B cell (primary cell): ENCODE results near the gene PRKCA. TPM values are rescaled to one million over a fixed set of nuclear protein-coding genes. Genes with fewer than 3 reads are reported as not detected.
"Not testable (repeated sequence)": the region's sequence is repeated elsewhere in the genome, so short reads cannot be mapped to it uniquely, and the experiment has no call there.

ENCODE experiments used
- ATAC-seq: fragments of 200-7000 bp; cut with Tn5 transposase; one replicate; pipeline ENCODE4 v1.10.0; 2021; ENCODE audit warnings: low read depth, mild to moderate bottlenecking, moderate number of reproducible peaks, moderate library complexity
- CTCF ChIA-PET: fragments of 350-600 bp; sonication (Branson Sonifier 250); formaldehyde crosslinking; loops from one replicate; lab custom pipeline; 2021; ENCODE audit warnings: antibody characterized with exemption, inconsistent platforms; lab: Charles Lee
- POLR2A ChIA-PET: fragments of 350-600 bp; sonication (Branson Sonifier 250); formaldehyde crosslinking; loops from one replicate; lab custom pipeline; 2021; ENCODE audit warnings: antibody characterized with exemption; lab: Charles Lee
- DNase-seq: peaks from one replicate; pipeline ENCODE4 v3.0.0; 2013
- H2AFZ ChIP-seq: 2 replicates; pipeline ENCODE4 v1.6.1; 2012; ENCODE audit warnings: mild to moderate bottlenecking, low read depth, low read length; ENCODE audit not compliant: insufficient read depth, poor library complexity, severe bottlenecking
- H3K27ac ChIP-seq, 2 donors: 1 replicate in 1 of 2; 2 replicates in 1 of 2; pipeline ENCODE4 v1.5.1; 2012 to 2013; ENCODE audit warnings: low read length in 2 of 2, mild to moderate bottlenecking in 2 of 2, moderate library complexity in 1 of 2
- H3K27me3 ChIP-seq, 4 experiments: fragments of 200-600 bp in 1 of 4; sonication (generic) in 1 of 4; replicated peaks in 1 of 4; 1 replicate in 2 of 4; 2 replicates in 2 of 4; pipeline versions ENCODE4 v1.6.1 to v1.7.0; 2013 to 2016; ENCODE audit warnings: low read length in 3 of 4, mild to moderate bottlenecking in 2 of 4, mixed read lengths in 1 of 4, moderate library complexity in 1 of 4; ENCODE audit not compliant: insufficient read depth in 4 of 4, control insufficient read depth in 3 of 4; ENCODE audit errors: control extremely low read depth in 1 of 4
- H3K36me3 ChIP-seq, 2 experiments: replicated peaks in 1 of 2; 1 replicate in 1 of 2; 2 replicates in 1 of 2; pipeline versions ENCODE4 v1.6.1 to v1.7.1; 2013; ENCODE audit warnings: low read length in 1 of 2; ENCODE audit not compliant: insufficient read depth in 2 of 2, control insufficient read depth in 1 of 2; ENCODE audit errors: control extremely low read depth in 1 of 2, extremely low read depth in 1 of 2
- H3K4me1 ChIP-seq, 2 donors: fragments of 200-600 bp in 1 of 2; sonication (generic) in 1 of 2; 1 replicate in 1 of 2; 2 replicates in 1 of 2; pipeline versions ENCODE4 v1.5.1 to v1.6.1; 2013 to 2017; ENCODE audit warnings: low read length in 2 of 2; ENCODE audit not compliant: control insufficient read depth in 2 of 2, insufficient read depth in 2 of 2
- H3K4me2 ChIP-seq: replicated peaks from 2 replicates; pipeline ENCODE3; 2012; ENCODE audit warnings: mild to moderate bottlenecking, low read depth, low read length; ENCODE audit not compliant: poor library complexity, severe bottlenecking
- H3K4me3 ChIP-seq, 5 experiments: fragments of 200-600 bp in 1 of 5; sonication (generic) in 1 of 5; 1 replicate in 3 of 5; 2 replicates in 2 of 5; pipeline versions ENCODE4 v1.5.1 to v1.7.0; 2011 to 2016; ENCODE audit warnings: low read length in 4 of 5, mild to moderate bottlenecking in 4 of 5, low read depth in 2 of 5, control low read depth in 1 of 5, moderate library complexity in 1 of 5; ENCODE audit not compliant: insufficient read depth in 1 of 5; ENCODE audit errors: control extremely low read depth in 1 of 5, extremely low read depth in 1 of 5
- H3K79me2 ChIP-seq: fragments of 200-600 bp; sonication (generic); one replicate; pipeline ENCODE4 v1.6.0; 2016; ENCODE audit warnings: low read length; ENCODE audit not compliant: control insufficient read depth, insufficient read depth
- H3K9ac ChIP-seq: fragments of 200-600 bp; sonication (generic); 2 replicates; pipeline ENCODE4 v1.6.1; 2017; ENCODE audit warnings: mild to moderate bottlenecking, low read length, moderate library complexity
- H3K9me3 ChIP-seq, 3 donors: one replicate each; pipeline versions ENCODE4 v1.6.1 to v1.7.1; 2013; ENCODE audit warnings: low read length in 2 of 3; ENCODE audit not compliant: control insufficient read depth in 2 of 3, insufficient read depth in 1 of 3; ENCODE audit errors: control extremely low read depth in 1 of 3
- H4K20me1 ChIP-seq: 2 replicates; pipeline ENCODE4 v1.6.0; 2012; ENCODE audit warnings: mild to moderate bottlenecking, low read length; ENCODE audit not compliant: insufficient read depth, control insufficient read depth, poor library complexity, severe bottlenecking
- H3K27ac Mint-ChIP-seq: one replicate; pipeline ENCODE4 v1.8.0; 2021; ENCODE audit warnings: mixed read lengths
- H3K27me3 Mint-ChIP-seq: one replicate; pipeline ENCODE4 v1.8.0; 2021; ENCODE audit warnings: mixed read lengths
- H3K4me1 Mint-ChIP-seq: one replicate; pipeline ENCODE4 v1.8.0; 2021; ENCODE audit warnings: mixed read lengths
- H3K4me3 Mint-ChIP-seq: one replicate; pipeline ENCODE4 v1.8.0; 2021; ENCODE audit warnings: mixed read lengths
- H3K9me3 Mint-ChIP-seq: one replicate; pipeline ENCODE4 v1.8.0; 2022; ENCODE audit warnings: mixed read lengths; ENCODE audit not compliant: insufficient read depth
- EZH2 ChIP-seq: IDR thresholded peaks from 2 replicates; pipeline ENCODE4 v1.6.1; 2012; ENCODE audit warnings: borderline replicate concordance, low read depth, mild to moderate bottlenecking, moderate library complexity, low read length; ENCODE audit not compliant: insufficient read depth, poor library complexity, severe bottlenecking
- WGBS: methylation state at CpG from one replicate; pipeline ENCODE4 v1.1.5; 2013; ENCODE audit warnings: missing lambda C conversion rate; ENCODE audit not compliant: insufficient coverage; 5-methylcytosine and 5-hydroxymethylcytosine counted together
- intact Hi-C: fragments of 100-400 bp; cut with micrococcal nuclease; formaldehyde crosslinking; loops from one replicate; pipeline ENCODE4 v1.10.0; 2022
- polyA plus RNA-seq: library from polyadenylated mRNA; depleted of rRNA; stranded (reverse); fragments of >200 nt; gene quantifications from 2 replicates; pipeline ENCODE4 v1.2.3, GENCODE V29; 2012
- total RNA-seq, 2 donors: library from RNA; stranded (reverse); fragments of 120-200 nt in 1 of 2; gene quantifications; 1 replicate in 1 of 2; 2 replicates in 1 of 2; pipeline versions ENCODE4 v1.2.3 to v1.2.4, GENCODE V29; 2013 to 2022
- TF ChIP-seq, protein P1 (sequence below): fragments of 200-600 bp; IDR thresholded peaks from one replicate; pipeline ENCODE4 v1.8.0; 2022; ENCODE audit warnings: antibody characterized with exemption, mild to moderate bottlenecking

The PRKCA gene
- total and polyA plus RNA-seq, 2 donors (not counting 1 experiment from before 2014, with no cell fraction given): 0.33 to 7.7 TPM

DNA sequence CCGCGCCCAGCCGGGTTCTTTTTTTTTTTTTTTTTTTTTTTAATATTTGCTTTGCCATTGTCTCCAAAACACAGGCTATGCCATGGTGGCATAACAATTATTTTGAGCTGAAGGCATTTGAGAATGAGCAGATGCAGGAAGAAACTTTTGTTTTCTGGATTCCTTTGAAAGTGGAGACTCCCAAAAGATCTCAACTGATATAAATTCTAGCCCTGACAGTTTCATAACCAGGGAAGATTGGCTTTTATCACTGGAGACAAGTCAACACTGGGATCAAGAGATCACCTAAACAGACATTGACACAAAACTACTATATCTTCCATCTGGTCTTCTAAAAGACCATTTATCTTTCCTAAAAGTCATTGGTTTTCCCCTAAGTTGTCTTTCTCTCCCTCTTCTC is 10.1 kb upstream of the PRKCA start:
- H3K4me1 ChIP-seq: no peaks in the 10 kb centered on the region
- no CpG with 5 or more reads among the region's 3 CpGs for WGBS
- no peak overlapping the region for H3K27ac ChIP-seq
- H3K27me3 ChIP-seq: no peaks in the 10 kb centered on the region
- H4K20me1 ChIP-seq: no peaks in the 10 kb centered on the region
- Mint-ChIP-seq H3K27me3 (peaks cover 9% of the 10 kb centered on the region), H3K4me3 (no peak overlapping the region), H3K4me1 (no peaks in the 10 kb centered on the region), H3K27ac (no peak overlapping the region), H3K9me3 (no peaks in the 10 kb centered on the region)
- H3K79me2 ChIP-seq: no peaks in the 10 kb centered on the region
- H3K9me3 ChIP-seq: no peaks in the 10 kb centered on the region
- ChIA-PET POLR2A (no interaction called here), CTCF (interaction anchor here (0.7 kb wide), 1 partner anchor 28 kb away, joined by 3 read pairs; no protein-coding TSS in a partner anchor)
- H3K36me3 ChIP-seq: no peaks in the 10 kb centered on the region
- DNase-seq (no peak), ATAC-seq (no peak)
- no peak overlapping the region for H2AFZ ChIP-seq
- TF ChIP-seq, protein P1, sequence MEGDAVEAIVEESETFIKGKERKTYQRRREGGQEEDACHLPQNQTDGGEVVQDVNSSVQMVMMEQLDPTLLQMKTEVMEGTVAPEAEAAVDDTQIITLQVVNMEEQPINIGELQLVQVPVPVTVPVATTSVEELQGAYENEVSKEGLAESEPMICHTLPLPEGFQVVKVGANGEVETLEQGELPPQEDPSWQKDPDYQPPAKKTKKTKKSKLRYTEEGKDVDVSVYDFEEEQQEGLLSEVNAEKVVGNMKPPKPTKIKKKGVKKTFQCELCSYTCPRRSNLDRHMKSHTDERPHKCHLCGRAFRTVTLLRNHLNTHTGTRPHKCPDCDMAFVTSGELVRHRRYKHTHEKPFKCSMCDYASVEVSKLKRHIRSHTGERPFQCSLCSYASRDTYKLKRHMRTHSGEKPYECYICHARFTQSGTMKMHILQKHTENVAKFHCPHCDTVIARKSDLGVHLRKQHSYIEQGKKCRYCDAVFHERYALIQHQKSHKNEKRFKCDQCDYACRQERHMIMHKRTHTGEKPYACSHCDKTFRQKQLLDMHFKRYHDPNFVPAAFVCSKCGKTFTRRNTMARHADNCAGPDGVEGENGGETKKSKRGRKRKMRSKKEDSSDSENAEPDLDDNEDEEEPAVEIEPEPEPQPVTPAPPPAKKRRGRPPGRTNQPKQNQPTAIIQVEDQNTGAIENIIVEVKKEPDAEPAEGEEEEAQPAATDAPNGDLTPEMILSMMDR: no peak
- no peak for TF ChIP-seq EZH2
- intact Hi-C loops: no loop called here
- no peak overlapping the region for H3K4me3 ChIP-seq
- H3K9ac ChIP-seq: no peak overlapping the region
- H3K4me2 ChIP-seq: no peak overlapping the region

DNA sequence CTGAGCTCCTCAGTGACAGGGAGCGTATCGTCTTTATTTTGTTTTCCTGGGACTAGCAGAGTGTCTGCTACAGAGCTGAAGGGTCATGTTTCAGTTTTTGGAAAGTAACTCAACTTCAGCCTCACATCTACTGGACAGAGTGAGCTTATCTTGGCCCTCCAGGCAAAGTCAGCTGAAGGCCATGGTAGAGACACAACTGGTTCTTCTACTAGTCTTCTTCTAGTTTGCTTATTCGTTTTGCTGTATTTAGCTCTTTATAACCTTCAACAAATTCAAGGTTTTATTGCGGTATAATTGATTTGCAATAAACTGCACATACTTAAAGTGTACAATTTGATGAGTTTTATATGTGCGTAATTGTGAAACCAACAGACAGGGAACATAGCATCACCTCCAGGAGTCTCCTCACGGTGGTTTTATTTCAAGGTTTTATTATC is 6.1 kb upstream of the PRKCA start:
- 92% methylated on average over 3 of the region's 6 CpGs for WGBS
- CTCF ChIA-PET: no interaction called here
- Histone ChIP-seq H3K9me3 (no peaks in the 10 kb centered on the region), H3K4me2 (no peak overlapping the region), H3K9ac (no peak overlapping the region), H4K20me1 (no peaks in the 10 kb centered on the region), H3K27ac (no peak overlapping the region), H2AFZ (no peak overlapping the region), H3K27me3 (peaks cover 0 to 25% (median 7%) of the 10 kb centered on the region in 4 experiments), H3K4me1 (peaks cover 1 to 2% of the 10 kb centered on the region in 2 donors), H3K4me3 (no peak overlapping the region), H3K79me2 (no peaks in the 10 kb centered on the region), H3K36me3 (no peaks in the 10 kb centered on the region)
- no peak for TF ChIP-seq EZH2
- TF ChIP-seq, protein P1: no peak
- Mint-ChIP-seq H3K4me3 (no peak overlapping the region), H3K27me3 (peaks cover 20% of the 10 kb centered on the region), H3K9me3 (no peaks in the 10 kb centered on the region), H3K4me1 (peaks cover 4% of the 10 kb centered on the region), H3K27ac (no peak overlapping the region)
- intact Hi-C loops: no loop called here
- DNase-seq (no peak), ATAC-seq (no peak)
- POLR2A ChIA-PET: no interaction called here

DNA sequence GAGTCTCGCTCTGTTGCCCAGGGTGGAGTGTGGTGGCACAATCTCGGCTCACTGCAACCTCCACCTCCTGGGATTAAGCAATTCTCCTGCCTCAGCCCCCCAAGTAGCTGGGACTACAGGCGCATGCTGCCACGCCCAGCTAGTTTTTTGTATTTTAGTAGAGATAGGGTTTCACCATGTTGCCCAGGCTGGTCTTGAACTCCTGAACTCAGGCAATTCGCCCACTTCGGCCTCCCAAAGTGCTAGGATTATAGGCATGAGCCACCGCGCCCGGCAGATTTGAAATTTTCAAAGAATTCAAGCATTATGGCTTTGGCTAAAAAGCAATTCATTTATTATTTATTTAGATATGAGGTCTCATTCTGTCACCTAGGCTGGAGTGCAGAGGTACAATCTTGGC is 5.0 kb upstream of the PRKCA start:
- H3K4me1 ChIP-seq, H3K4me1 Mint-ChIP-seq, POLR2A ChIA-PET: not testable (repeated sequence)

More for the DNA sequence above, 5.0 kb upstream of the PRKCA start:
- H3K9me3 Mint-ChIP-seq, H2AFZ ChIP-seq, intact Hi-C loops, ATAC-seq, CTCF ChIA-PET, H3K27ac Mint-ChIP-seq, H3K79me2 ChIP-seq, H3K36me3 ChIP-seq, H3K9ac ChIP-seq, H3K4me3 Mint-ChIP-seq, H3K9me3 ChIP-seq, H3K4me3 ChIP-seq, H3K27ac ChIP-seq, H3K4me2 ChIP-seq, DNase-seq, H4K20me1 ChIP-seq: not testable (repeated sequence)
- peaks cover 0 to 31% (median 11%) of the 10 kb centered on the region in 4 experiments for H3K27me3 ChIP-seq
- peaks cover 25% of the 10 kb centered on the region for H3K27me3 Mint-ChIP-seq
- WGBS: 98% methylated on average over 5 of the region's 9 CpGs
